Mucosa of rectum (tissue), 2 donors: ENCODE measurements around the gene ABCD3.
"Not testable (repeated sequence)": the region's sequence is repeated elsewhere in the genome, so short reads cannot be mapped to it uniquely, and the experiment has no call there.

Experiments used
- H3K27ac ChIP-seq, 2 donors: one replicate each; pipeline ENCODE4 v1.7.0; 2013; ENCODE audit warnings: inconsistent platforms in 2 of 2, low read depth in 2 of 2, low read length in 2 of 2
- H3K27me3 ChIP-seq, 2 donors: one replicate each; pipeline ENCODE4 v1.7.0; 2013; ENCODE audit warnings: low read length in 2 of 2; ENCODE audit not compliant: control insufficient read depth in 2 of 2, insufficient read depth in 2 of 2
- H3K36me3 ChIP-seq, 2 donors: one replicate each; pipeline ENCODE4 v1.7.0; 2013; ENCODE audit warnings: low read length in 2 of 2; ENCODE audit not compliant: control insufficient read depth in 2 of 2, insufficient read depth in 2 of 2
- H3K4me1 ChIP-seq, 2 donors: one replicate each; pipeline ENCODE4 v1.7.0; 2013; ENCODE audit warnings: low read length in 2 of 2, mild to moderate bottlenecking in 1 of 2; ENCODE audit not compliant: control insufficient read depth in 2 of 2, insufficient read depth in 2 of 2
- H3K4me3 ChIP-seq, 2 donors: one replicate each; pipeline ENCODE4 v1.7.0; 2013; ENCODE audit warnings: low read length in 2 of 2
- H3K9ac ChIP-seq, 2 donors: one replicate each; pipeline ENCODE4 v1.7.0; 2013; ENCODE audit warnings: low read length in 2 of 2, low read depth in 1 of 2, mild to moderate bottlenecking in 1 of 2
- H3K9me3 ChIP-seq, 2 donors: one replicate each; pipeline ENCODE4 v1.7.0; 2013; ENCODE audit warnings: low read length in 2 of 2; ENCODE audit not compliant: control insufficient read depth in 2 of 2
- donor health status: healthy.
- donor health status: Normal muscosa, but diverticular disease.

Gene ABCD3

DNA sequence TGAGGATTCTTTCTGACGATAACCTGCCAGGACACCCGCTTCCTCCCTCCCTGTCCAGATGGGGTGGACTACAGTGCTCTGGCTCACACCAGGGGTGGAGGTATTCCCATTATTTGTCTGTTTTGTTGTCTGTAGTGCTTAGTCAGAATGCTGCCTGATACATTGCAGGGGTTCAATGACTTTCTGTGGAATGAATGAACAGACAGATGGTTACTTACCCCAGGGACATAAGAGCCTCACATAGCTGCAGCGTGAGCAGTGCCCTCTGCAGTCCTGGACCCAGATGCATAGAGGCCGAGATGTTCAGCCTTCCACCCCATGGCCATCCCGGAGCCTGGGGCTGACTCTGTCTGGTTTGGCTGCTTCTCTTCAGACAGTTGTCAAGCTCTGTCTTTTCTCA lies 136.4 kb downstream of the ABCD3 start:
- no peaks in the 10 kb centered on the region for H3K27me3 ChIP-seq
- H3K9me3 ChIP-seq: no peaks in the 10 kb centered on the region
- H3K27ac ChIP-seq: no peak overlapping the region
- H3K4me1 ChIP-seq: no peaks in the 10 kb centered on the region
- H3K9ac ChIP-seq: no peak overlapping the region
- no peak overlapping the region for H3K4me3 ChIP-seq
- H3K36me3 ChIP-seq: no peaks in the 10 kb centered on the region

DNA sequence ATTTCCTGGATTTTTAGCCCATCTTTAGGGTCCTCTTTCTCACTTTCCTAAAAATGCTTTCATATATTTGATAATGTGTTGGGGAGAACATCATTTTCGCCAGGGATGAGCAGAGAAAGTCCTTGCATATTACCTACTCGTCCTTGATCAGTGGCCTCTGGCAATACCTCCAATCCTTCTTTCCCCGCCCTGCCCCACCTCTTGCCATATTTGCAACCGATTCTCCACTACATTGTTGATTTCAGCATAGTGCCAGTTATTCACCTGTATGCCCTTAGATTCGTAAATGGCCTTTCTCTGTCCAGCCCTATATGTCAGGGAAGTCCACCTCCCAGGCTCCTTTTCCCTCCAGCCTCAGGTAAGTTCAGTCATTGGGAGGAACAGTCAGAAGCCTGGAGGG lies 136.9 kb downstream of the ABCD3 start:
- Histone ChIP-seq H3K27ac (no peak overlapping the region), H3K4me3 (no peak overlapping the region), H3K36me3 (no peaks in the 10 kb centered on the region), H3K9me3 (no peaks in the 10 kb centered on the region), H3K9ac (no peak overlapping the region), H3K4me1 (no peaks in the 10 kb centered on the region), H3K27me3 (no peaks in the 10 kb centered on the region)

DNA sequence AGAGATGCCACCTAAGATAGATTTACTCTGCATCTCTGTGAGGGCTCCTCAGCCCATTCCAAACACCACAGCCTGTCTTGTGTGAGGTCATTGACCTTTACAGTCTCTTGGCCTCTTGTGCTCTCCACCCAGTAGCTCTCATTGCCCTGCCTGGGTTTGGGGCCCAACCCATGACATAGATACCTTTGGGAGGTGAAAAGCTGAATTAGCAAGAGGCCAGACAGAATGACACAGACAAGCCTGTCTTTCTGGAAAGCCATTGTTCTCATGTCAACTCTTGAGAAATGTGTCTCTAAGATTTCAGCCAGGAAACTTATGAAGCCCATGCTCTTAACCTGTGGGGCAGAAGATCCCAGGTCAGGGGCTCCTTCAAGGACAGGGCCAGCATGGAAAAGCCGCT lies 141.7 kb downstream of the ABCD3 start:
- H3K9ac ChIP-seq: no peak overlapping the region

GRCh38 chr1:94560333-94560732 lies 142.1 kb downstream of the ABCD3 start:
- H3K4me3 ChIP-seq: no peak overlapping the region
- no peaks in the 10 kb centered on the region for H3K9me3 ChIP-seq
- H3K36me3 ChIP-seq: no peaks in the 10 kb centered on the region
- H3K27me3 ChIP-seq: no peaks in the 10 kb centered on the region
- no peak overlapping the region for H3K27ac ChIP-seq
- H3K4me1 ChIP-seq: peaks cover 7 to 8% of the 10 kb centered on the region in 2 donors
- no peak overlapping the region for H3K9ac ChIP-seq

More for the DNA sequence above, 141.7 kb downstream of the ABCD3 start:
- peaks cover 7 to 8% of the 10 kb centered on the region in 2 donors for H3K4me1 ChIP-seq
- no peaks in the 10 kb centered on the region for H3K27me3 ChIP-seq
- no peaks in the 10 kb centered on the region for H3K9me3 ChIP-seq
- H3K27ac ChIP-seq: no peak overlapping the region
- H3K36me3 ChIP-seq: no peaks in the 10 kb centered on the region
- no peak overlapping the region for H3K4me3 ChIP-seq

DNA sequence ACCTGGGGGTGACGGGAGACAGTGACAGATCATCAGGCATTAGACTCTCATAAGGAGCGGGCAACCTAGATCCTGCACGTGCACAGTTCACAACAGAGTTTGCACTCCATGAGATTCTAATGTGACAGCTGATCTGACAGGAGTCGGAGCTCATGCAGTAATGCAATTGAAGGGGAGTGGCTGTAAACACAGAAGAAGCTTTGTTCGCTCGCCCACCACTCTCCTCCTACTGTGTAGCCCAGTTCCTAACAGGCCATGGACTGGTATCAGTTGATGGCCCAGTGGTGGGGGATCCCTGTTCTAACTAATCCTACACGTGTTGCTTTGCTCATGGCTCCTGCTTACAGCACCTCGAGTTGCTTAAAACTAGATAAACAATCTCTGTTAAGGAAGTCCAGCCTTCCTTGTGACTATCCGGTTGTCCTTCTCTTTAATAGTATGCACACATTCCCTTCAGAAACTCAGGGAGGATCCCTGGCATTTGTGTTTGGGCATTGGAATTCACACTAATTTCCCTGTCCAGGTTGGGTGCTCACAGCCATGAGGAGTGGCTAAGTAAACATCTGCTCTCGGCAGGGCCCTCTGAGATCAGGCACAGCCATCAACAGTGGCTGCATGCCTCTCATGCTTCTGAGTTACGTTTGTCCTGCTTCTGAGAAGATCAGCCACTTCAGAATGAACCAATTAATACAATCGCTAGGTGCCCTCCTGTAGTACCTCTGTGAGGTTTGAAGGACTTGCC lies 144.5 kb downstream of the ABCD3 start:
- no peaks in the 10 kb centered on the region for H3K9me3 ChIP-seq
- H3K4me1 ChIP-seq: peaks cover 7 to 8% of the 10 kb centered on the region in 2 donors
- H3K4me3 ChIP-seq: peak overlapping the region in 1 of 2 donors; percentile 32
- no peak overlapping the region for H3K9ac ChIP-seq
- H3K36me3 ChIP-seq: no peaks in the 10 kb centered on the region
- no peaks in the 10 kb centered on the region for H3K27me3 ChIP-seq
- peak overlapping the region; percentile 73 to 74 for H3K27ac ChIP-seq

- Histone ChIP-seq H3K27me3 (no peaks in the 10 kb centered on the region), H3K36me3 (no peaks in the 10 kb centered on the region), H3K9ac (no peak overlapping the region), H3K4me3 (no peak overlapping the region), H3K27ac (no peak overlapping the region), H3K9me3 (no peaks in the 10 kb centered on the region), H3K4me1 (peaks cover 7 to 8% of the 10 kb centered on the region in 2 donors)
Observed at GRCh38 chr1:94565901-94566300, 147.7 kb downstream of the ABCD3 start.

DNA sequence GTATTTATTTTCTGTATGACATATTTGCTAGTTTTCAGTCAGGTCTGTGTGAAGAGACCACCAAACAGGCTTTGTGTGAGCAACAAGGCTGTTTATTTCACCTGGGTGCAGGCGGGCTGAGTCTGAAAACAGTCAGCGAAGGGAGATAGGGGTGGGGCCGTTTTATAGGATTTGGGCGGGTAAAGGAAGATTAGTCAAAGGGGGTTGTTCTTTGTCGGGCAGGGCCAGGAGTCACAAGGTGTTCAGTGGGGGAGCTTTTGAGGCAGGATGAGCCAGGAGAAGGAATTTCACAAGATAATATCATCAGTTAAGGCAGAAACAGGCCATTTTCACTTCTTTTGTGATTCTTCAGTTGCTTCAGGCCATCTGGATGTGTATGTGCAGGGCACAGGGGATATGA lies 148.2 kb downstream of the ABCD3 start:
- H3K9me3 ChIP-seq, H3K4me3 ChIP-seq, H3K4me1 ChIP-seq, H3K9ac ChIP-seq, H3K36me3 ChIP-seq, H3K27ac ChIP-seq, H3K27me3 ChIP-seq: not testable (repeated sequence)

DNA sequence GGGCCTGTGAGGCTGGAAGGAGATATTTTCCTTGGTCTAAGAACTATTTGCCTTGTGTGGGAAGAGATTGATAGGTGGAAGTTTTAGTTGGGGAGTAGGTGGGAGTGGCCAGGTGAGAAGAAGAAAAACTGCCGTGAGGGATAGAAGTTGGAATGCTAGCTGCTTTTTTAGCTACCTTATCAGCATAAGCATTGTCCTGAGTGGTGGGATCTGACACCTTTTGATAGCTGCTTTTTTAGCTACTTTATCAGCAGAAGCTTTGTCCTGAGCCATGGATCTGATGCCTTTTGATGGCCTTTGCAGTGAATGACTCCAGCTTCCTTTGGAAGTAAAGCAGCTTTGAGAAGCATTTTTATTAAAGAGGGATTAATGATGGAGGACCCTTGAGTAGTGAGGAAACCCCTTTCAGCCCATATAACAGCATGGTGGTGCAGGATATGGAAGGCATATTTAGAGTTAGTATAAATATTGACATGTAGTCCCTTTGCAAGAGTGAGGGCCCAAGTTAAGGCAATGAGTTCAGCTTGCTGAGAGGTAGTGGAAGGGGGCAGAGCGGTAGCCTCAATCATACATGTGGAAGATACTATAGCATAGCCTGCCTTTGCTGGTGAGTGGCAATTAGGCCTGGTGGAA lies 149.9 kb downstream of the ABCD3 start:
- not testable (repeated sequence) for H3K27ac ChIP-seq, H3K4me3 ChIP-seq, H3K4me1 ChIP-seq, H3K36me3 ChIP-seq, H3K27me3 ChIP-seq, H3K9me3 ChIP-seq, H3K9ac ChIP-seq
